CD4-positive, alpha-beta T cell treated with Interleukin-17A for 4 hours (primary cell): ENCODE measurements around the gene MEAK7.

ENCODE experiments used
- DNase-seq: peaks from one replicate; pipeline ENCODE4 v3.0.0-alpha.2; 2020; ENCODE audit warnings: mixed read lengths

Gene MEAK7

GRCh38 chr16:84511831-84512230 lies 7.4 kb upstream of the MEAK7 start:
- DNase-seq, result no peak

- peak; percentile 95 for DNase-seq
Measured at GRCh38 chr16:84511180-84511800, 6.8 kb upstream of the MEAK7 start.

- no peak for DNase-seq
Measured at GRCh38 chr16:84509032-84509950, 4.8 kb upstream of the MEAK7 start.

GRCh38 chr16:84508502-84508901 lies 4.0 kb upstream of the MEAK7 start:
- peak; percentile 52 for DNase-seq

GRCh38 chr16:84507011-84507982 lies 2.8 kb upstream of the MEAK7 start:
- peak; percentile 34 for DNase-seq

- DNase-seq, result peak; percentile 15
Measured at GRCh38 chr16:84505249-84506187, 1.1 kb upstream of the MEAK7 start.

GRCh38 chr16:84503751-84504395 lies 586 bp downstream of the MEAK7 start:
- DNase-seq, result no peak

- no peak for DNase-seq
Measured at GRCh38 chr16:84502581-84502980, 1.9 kb downstream of the MEAK7 start.

- no peak for DNase-seq
Measured at GRCh38 chr16:84502075-84502474, 2.4 kb downstream of the MEAK7 start.

- no peak for DNase-seq
Measured at GRCh38 chr16:84501077-84501735, 3.3 kb downstream of the MEAK7 start.

- DNase-seq, result no peak
Measured at GRCh38 chr16:84500531-84500930, 3.9 kb downstream of the MEAK7 start.

- DNase-seq, result no peak
Measured at GRCh38 chr16:84499638-84500037, 4.8 kb downstream of the MEAK7 start.

GRCh38 chr16:84498859-84499620 lies 5.4 kb downstream of the MEAK7 start:
- DNase-seq, result no peak

- DNase-seq, result no peak
Measured at GRCh38 chr16:84498223-84498610, 6.2 kb downstream of the MEAK7 start.

- no peak for DNase-seq
Measured at GRCh38 chr16:84497418-84498222, 6.8 kb downstream of the MEAK7 start.

GRCh38 chr16:84496991-84497390 lies 7.5 kb downstream of the MEAK7 start:
- DNase-seq, result no peak

- DNase-seq, result no peak
Measured at GRCh38 chr16:84495506-84495905, 9.0 kb downstream of the MEAK7 start.

GRCh38 chr16:84489131-84489530 lies 15.3 kb downstream of the MEAK7 start:
- no peak for DNase-seq

GRCh38 chr16:84487358-84487757 lies 17.1 kb downstream of the MEAK7 start:
- no peak for DNase-seq
